Panc1 (cell line): ENCODE data around the gene DEXI. TPM values are rescaled to one million over a fixed set of nuclear protein-coding genes. Genes with fewer than 3 reads are reported as not detected.

Source experiments
- ATAC-seq: fragments of 200-7000 bp; cut with Tn5 transposase; 2 replicates; pipeline ENCODE4 v1.9.1; 2020; ENCODE audit warnings: mild to moderate bottlenecking, moderate library complexity
- BruUV-seq: library from RNA; stranded (reverse); fragments of 400-500 nt; replicated peaks from 2 replicates; lab custom pipeline; 2021; lab: Mats Ljungman, UMichigan
- CTCF ChIA-PET: fragments of 300-600 bp; sonication (Branson Sonifier 250); formaldehyde crosslinking; loops from one replicate; lab custom pipeline; 2022; ENCODE audit warnings: antibody characterized with exemption; lab: Charles Lee
- POLR2A ChIA-PET: fragments of 300-600 bp; sonication (Branson Sonifier 250); formaldehyde crosslinking; loops from one replicate; lab custom pipeline; 2022; ENCODE audit warnings: antibody characterized with exemption; lab: Charles Lee
- DNase-seq: peaks from one replicate; pipeline ENCODE4 v3.0.0-alpha.2; 2010; ENCODE audit warnings: low read depth, low spot score
- H3K27ac ChIP-seq: 2 replicates; pipeline ENCODE4 v1.5.1; 2011; ENCODE audit warnings: mild to moderate bottlenecking, low read length, inconsistent platforms
- H3K27me3 ChIP-seq: fragments of 200-500 bp; sonication (Bioruptor generic); 2 replicates; pipeline ENCODE4 v1.6.0; 2014; ENCODE audit warnings: low read length, inconsistent platforms; ENCODE audit not compliant: control insufficient read depth, insufficient read depth
- H3K36me3 ChIP-seq: fragments of 200-500 bp; sonication (Bioruptor generic); 2 replicates; pipeline ENCODE4 v1.5.1; 2014; ENCODE audit warnings: inconsistent platforms, mild to moderate bottlenecking, low read length, moderate library complexity; ENCODE audit not compliant: control insufficient read depth, insufficient read depth
- H3K4me1 ChIP-seq: 2 replicates; pipeline ENCODE4 v1.5.1; 2011; ENCODE audit warnings: inconsistent platforms, mild to moderate bottlenecking, low read length, moderate library complexity; ENCODE audit not compliant: control insufficient read depth, insufficient read depth
- H3K4me3 ChIP-seq, 2 experiments: 2 replicates each; pipeline ENCODE4 v1.5.1; 2011 to 2012; ENCODE audit warnings: low read depth in 2 of 2, low read length in 2 of 2, mild to moderate bottlenecking in 2 of 2, inconsistent platforms in 1 of 2, moderate library complexity in 1 of 2
- H3K9me3 ChIP-seq: fragments of 200-500 bp; sonication (Bioruptor generic); 2 replicates; pipeline ENCODE4 v1.5.1; 2014; ENCODE audit warnings: low read depth, mild to moderate bottlenecking, inconsistent platforms, low read length, moderate library complexity; ENCODE audit not compliant: control insufficient read depth, insufficient read depth
- CTCF ChIP-seq: fragments of 450-650 bp; IDR thresholded peaks from 2 replicates; pipeline ENCODE4 v1.5.1; 2017; ENCODE audit warnings: mild to moderate bottlenecking
- POLR2AphosphoS5 ChIP-seq: IDR thresholded peaks from 2 replicates; pipeline ENCODE4 v1.6.1; 2012; ENCODE audit warnings: mild to moderate bottlenecking, low read depth, low read length, moderate library complexity
- SIN3A ChIP-seq: IDR thresholded peaks from 2 replicates; pipeline ENCODE4 v1.6.1; 2012; ENCODE audit warnings: low read depth, mild to moderate bottlenecking, low read length, moderate library complexity, borderline replicate concordance; ENCODE audit not compliant: insufficient read depth
- TCF7L2 ChIP-seq: IDR thresholded peaks from 2 replicates; pipeline ENCODE4 v1.6.1; 2011; ENCODE audit warnings: mild to moderate bottlenecking, low read depth, low read length, inconsistent platforms
- in situ Hi-C: cut with HindIII; loops from 2 replicates; pipeline ENCODE4 v1.10.0; 2016; ENCODE audit warnings: low sequenced_read_pairs, low pct_unique_long_range_greater_than_20kb
- intact Hi-C: fragments of 100-400 bp; cut with micrococcal nuclease; formaldehyde crosslinking; loops from one replicate; pipeline ENCODE4 v1.10.0; 2022; ENCODE audit not compliant: unreplicated experiment
- total RNA-seq: library from RNA; stranded (reverse); gene quantifications from one replicate; pipeline ENCODE4 v1.2.1, GENCODE V29; 2021; ENCODE audit not compliant: unreplicated experiment
- TF ChIP-seq, protein P1 (sequence below), 2 experiments: IDR thresholded peaks; 2 replicates each; pipeline ENCODE4 v1.6.1; 2011 to 2012; ENCODE audit warnings: low read depth in 2 of 2, control low read depth in 1 of 2, low read length in 1 of 2, mild to moderate bottlenecking in 1 of 2, moderate library complexity in 1 of 2; ENCODE audit not compliant: insufficient read depth in 1 of 2

DEXI gene
- total RNA-seq, 1 experiment from 2014 or later = 32.2 TPM

DNA sequence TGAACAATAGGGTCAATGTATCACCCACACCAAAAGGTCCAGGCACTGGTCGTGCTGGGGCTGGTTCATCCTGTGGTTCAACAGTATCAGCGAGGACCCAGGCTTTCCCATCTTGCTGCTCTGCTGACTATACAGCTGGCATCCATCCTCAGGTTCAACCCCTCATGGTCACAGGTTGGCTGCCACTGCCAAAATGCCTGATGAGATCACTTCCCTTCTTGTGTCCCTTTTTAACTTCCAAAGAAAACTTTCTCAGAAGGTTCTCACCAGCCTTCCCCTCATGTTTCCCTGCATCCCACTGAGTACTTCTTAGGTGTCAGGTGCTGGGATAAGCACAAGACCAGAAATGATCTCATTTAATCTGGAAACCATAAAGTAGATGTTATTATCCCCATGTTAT lies 27.8 kb upstream of the DEXI start:
- in situ Hi-C loops (no loop called here), intact Hi-C loops (no loop called here)
- Histone ChIP-seq H3K4me3 (no peak overlapping the region), H3K9me3 (no peaks in the 10 kb centered on the region), H3K27me3 (no peaks in the 10 kb centered on the region), H3K27ac (no peak overlapping the region), H3K36me3 (no peaks in the 10 kb centered on the region), H3K4me1 (no peaks in the 10 kb centered on the region)
- TF ChIP-seq POLR2AphosphoS5 (no peak), TCF7L2 (no peak), CTCF (no peak), SIN3A (no peak)
- TF ChIP-seq, protein P1, sequence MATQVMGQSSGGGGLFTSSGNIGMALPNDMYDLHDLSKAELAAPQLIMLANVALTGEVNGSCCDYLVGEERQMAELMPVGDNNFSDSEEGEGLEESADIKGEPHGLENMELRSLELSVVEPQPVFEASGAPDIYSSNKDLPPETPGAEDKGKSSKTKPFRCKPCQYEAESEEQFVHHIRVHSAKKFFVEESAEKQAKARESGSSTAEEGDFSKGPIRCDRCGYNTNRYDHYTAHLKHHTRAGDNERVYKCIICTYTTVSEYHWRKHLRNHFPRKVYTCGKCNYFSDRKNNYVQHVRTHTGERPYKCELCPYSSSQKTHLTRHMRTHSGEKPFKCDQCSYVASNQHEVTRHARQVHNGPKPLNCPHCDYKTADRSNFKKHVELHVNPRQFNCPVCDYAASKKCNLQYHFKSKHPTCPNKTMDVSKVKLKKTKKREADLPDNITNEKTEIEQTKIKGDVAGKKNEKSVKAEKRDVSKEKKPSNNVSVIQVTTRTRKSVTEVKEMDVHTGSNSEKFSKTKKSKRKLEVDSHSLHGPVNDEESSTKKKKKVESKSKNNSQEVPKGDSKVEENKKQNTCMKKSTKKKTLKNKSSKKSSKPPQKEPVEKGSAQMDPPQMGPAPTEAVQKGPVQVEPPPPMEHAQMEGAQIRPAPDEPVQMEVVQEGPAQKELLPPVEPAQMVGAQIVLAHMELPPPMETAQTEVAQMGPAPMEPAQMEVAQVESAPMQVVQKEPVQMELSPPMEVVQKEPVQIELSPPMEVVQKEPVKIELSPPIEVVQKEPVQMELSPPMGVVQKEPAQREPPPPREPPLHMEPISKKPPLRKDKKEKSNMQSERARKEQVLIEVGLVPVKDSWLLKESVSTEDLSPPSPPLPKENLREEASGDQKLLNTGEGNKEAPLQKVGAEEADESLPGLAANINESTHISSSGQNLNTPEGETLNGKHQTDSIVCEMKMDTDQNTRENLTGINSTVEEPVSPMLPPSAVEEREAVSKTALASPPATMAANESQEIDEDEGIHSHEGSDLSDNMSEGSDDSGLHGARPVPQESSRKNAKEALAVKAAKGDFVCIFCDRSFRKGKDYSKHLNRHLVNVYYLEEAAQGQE (IDR thresholded peaks at IDR 0.05; ENCODE audit: insufficient read depth in 1 of 2, low read depth in 2 of 2, low read length in 1 of 2) = no peak
- DNase-seq = no peak
- POLR2A ChIA-PET = no interaction called here
- BruUV-seq = no TSS peak
- ATAC-seq = no peak
- CTCF ChIA-PET = no interaction called here

DNA sequence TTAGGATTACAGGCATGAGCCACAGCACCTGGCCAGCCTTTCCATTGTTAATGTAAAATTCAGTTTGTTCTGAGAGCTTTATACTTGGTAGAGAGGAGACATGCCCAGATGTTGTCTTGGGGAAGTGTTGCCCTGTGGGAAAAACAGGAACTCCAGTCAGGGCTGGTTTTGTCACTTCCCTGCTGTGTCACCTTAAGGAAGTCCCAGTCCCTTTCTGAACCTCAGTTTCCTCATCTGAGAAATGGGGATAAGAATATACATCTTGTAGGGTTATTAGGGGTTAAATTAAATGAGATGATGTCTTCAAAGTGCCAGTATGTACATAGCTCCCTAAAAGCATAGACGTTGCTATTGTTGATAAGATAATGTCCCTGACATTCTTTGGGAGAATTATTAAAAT lies 27.3 kb upstream of the DEXI start:
- ChIA-PET CTCF (no interaction called here), POLR2A (no interaction called here)
- no peaks in the 10 kb centered on the region for H3K27me3 ChIP-seq
- H3K27ac ChIP-seq = no peak overlapping the region
- no peaks in the 10 kb centered on the region for H3K4me1 ChIP-seq
- BruUV-seq = no TSS peak
- intact Hi-C loops = loop anchor here (10.0 kb wide), 2 partner anchors 385 to 415 kb away; no protein-coding TSS in a partner anchor
- in situ Hi-C loops = no loop called here
- TF ChIP-seq TCF7L2 (no peak), POLR2AphosphoS5 (no peak), CTCF (no peak), SIN3A (no peak)
- TF ChIP-seq, protein P1 (IDR thresholded peaks at IDR 0.05; ENCODE audit: insufficient read depth in 1 of 2, low read depth in 2 of 2, low read length in 1 of 2) = no peak
- no peak overlapping the region for H3K4me3 ChIP-seq
- H3K36me3 ChIP-seq = no peaks in the 10 kb centered on the region
- no peak for ATAC-seq
- H3K9me3 ChIP-seq = no peaks in the 10 kb centered on the region
- DNase-seq = no peak
